ENCODE data around the gene TIAM1. TPM values are rescaled to one million over a fixed set of nuclear protein-coding genes. Genes with fewer than 3 reads are reported as not detected.

TIAM1 gene
- total and polyA plus RNA-seq, 12 donors = 6.5 to 33.3 (median 15.9) TPM

GRCh38 chr21:31173881-31174555 lies 170.0 kb downstream of the TIAM1 start:
- TF ChIP-seq POLR2A (IDR thresholded peaks at IDR 0.05) = peak in 1 of 2 donors; percentile 10
- TF ChIP-seq CTCF (IDR thresholded peaks at IDR 0.05) = no peak
- H3K4me1 ChIP-seq (replicated peaks in 1 of 2) = peaks cover 0 to 51% of the 10 kb centered on the region in 2 donors
- H3K27ac ChIP-seq = peak overlapping the region in 4 of 5 donors; percentile 8 to 77 (median 45)
- no peak overlapping the region for H3K4me3 ChIP-seq
- peak; percentile 30 to 84 (median 46) for DNase-seq
- H3K27me3 ChIP-seq = no peaks in the 10 kb centered on the region
- intact Hi-C loops (cut with DNase I) = no loop called here
- no peaks in the 10 kb centered on the region for H3K36me3 ChIP-seq (replicated peaks in 1 of 2)
- no peaks in the 10 kb centered on the region for H3K9me3 ChIP-seq (replicated peaks in 1 of 3)
- 56 to 70% (median 57%) methylated on average over 25 of the region's 25 CpGs for WGBS, 4 donors

GRCh38 chr21:31172328-31172727 lies 171.7 kb downstream of the TIAM1 start:
- Histone ChIP-seq H3K27me3 (no peaks in the 10 kb centered on the region), H3K27ac (peak overlapping the region in 3 of 5 donors; percentile 8 to 77 (median 44)), H3K36me3 (replicated peaks in 1 of 2) (no peaks in the 10 kb centered on the region), H3K4me3 (no peak overlapping the region), H3K4me1 (replicated peaks in 1 of 2) (peaks cover 0 to 43% of the 10 kb centered on the region in 2 donors), H3K9me3 (replicated peaks in 1 of 3) (no peaks in the 10 kb centered on the region)
- peak in 2 of 7 donors; percentile 16 to 21 for DNase-seq
- TF ChIP-seq POLR2A (IDR thresholded peaks at IDR 0.05) (peak in 1 of 2 donors; percentile 15), CTCF (IDR thresholded peaks at IDR 0.05) (no peak)
- intact Hi-C loops (cut with DNase I) = no loop called here
- 60 to 76% (median 67%) methylated on average over 6 of the region's 6 CpGs for WGBS, 4 donors

- no peak overlapping the region for H3K4me3 ChIP-seq
- no peaks in the 10 kb centered on the region for H3K27me3 ChIP-seq
- WGBS, 4 donors = 82 to 86% (median 86%) methylated on average over 8 of the region's 8 CpGs
- no peaks in the 10 kb centered on the region for H3K36me3 ChIP-seq (replicated peaks in 1 of 2)
- H3K9me3 ChIP-seq (replicated peaks in 1 of 3) = no peaks in the 10 kb centered on the region
- intact Hi-C loops (cut with DNase I) = no loop called here
- DNase-seq = no peak
- TF ChIP-seq CTCF (IDR thresholded peaks at IDR 0.05) (no peak), POLR2A (IDR thresholded peaks at IDR 0.05) (no peak)
- no peaks in the 10 kb centered on the region for H3K4me1 ChIP-seq (replicated peaks in 1 of 2)
- H3K27ac ChIP-seq = no peak overlapping the region
Measured at GRCh38 chr21:31164713-31165694, 179.1 kb downstream of the TIAM1 start.

DNA sequence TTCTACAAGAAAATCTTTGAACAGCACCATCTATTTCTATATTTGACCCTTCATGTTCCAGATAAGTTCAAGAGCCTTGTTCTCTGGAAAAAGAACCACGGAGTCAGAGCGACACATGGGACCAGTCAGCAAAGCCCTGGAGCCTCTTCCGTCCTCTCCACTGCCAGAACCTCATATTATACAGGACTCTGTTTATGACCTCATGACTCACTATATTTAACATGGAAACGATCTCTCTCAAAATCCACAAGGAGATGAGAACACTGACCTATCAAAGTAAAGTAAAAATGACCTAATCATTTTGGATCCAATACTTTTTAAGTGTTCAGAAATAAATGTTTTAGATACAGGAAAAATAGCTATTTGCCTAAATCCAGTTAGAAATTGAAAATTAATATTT lies 181.2 kb downstream of the TIAM1 start:
- intact Hi-C loops (cut with DNase I) = no loop called here
- no peaks in the 10 kb centered on the region for H3K27me3 ChIP-seq
- TF ChIP-seq CTCF (IDR thresholded peaks at IDR 0.05) = no peak
- no peak for TF ChIP-seq POLR2A (IDR thresholded peaks at IDR 0.05)
- no peaks in the 10 kb centered on the region for H3K9me3 ChIP-seq (replicated peaks in 1 of 3)
- DNase-seq = no peak
- H3K4me3 ChIP-seq = no peak overlapping the region
- no peaks in the 10 kb centered on the region for H3K36me3 ChIP-seq (replicated peaks in 1 of 2)
- peak overlapping the region in 1 of 5 donors; percentile 35 for H3K27ac ChIP-seq
- H3K4me1 ChIP-seq (replicated peaks in 1 of 2) = no peaks in the 10 kb centered on the region
- 59 to 72% (median 63%) methylated on average over 4 of the region's 4 CpGs for WGBS, 4 donors

All from adrenal gland (tissue), 12 donors.